ENCODE measurements around the gene IL1RAPL2. TPM values are rescaled to one million over a fixed set of nuclear protein-coding genes. Genes with fewer than 3 reads are reported as not detected.
"Not testable (repeated sequence)": the region's sequence is repeated elsewhere in the genome, so short reads cannot be mapped to it uniquely, and the experiment has no call there.

Gene IL1RAPL2
- total RNA-seq: under 1 TPM in 1 of 4 donors, not detected in 3; 0.16 TPM

DNA sequence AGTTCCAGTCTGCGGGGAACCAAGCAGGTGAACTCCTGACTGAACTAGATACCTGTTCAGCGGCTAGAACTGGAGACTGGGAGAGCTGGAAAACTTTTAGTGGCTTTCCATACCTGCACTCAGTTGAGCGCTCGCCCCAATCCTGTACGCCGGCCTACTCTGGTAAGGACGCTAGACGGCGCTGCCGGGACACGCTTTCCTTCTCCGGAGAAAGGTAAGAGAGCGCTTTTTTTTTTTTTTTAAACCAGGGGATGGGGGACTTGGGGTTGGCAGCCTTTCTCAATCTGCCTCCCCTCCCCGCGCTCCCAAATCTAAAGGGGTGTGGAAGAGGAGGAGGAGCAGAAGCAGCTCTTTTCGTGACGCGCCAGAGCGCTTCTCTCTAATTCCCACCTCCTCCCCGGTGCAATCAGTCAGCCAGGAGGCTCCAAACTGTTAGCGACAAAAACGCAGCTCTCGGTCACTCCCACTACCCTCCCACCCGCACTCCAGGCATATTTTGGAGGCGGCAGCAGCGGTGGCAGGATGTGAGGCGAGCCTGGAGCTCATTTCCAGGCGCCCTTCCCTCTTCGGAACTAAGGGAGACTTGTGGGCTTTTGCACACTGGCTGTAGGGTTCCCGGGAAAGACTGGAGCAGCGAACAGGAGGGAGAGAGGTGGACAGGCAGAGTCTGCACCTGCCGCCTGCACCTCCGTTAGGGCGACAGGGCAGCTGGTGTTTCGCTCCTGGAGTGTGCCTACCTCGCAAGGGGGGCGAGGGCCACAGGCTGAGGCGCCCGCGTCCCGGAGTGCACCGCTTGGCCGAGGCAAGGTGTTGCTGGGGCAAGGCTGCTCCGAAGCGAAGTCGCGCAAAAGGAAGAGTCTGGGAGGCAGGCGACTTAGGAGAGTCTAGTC, at the start of gene IL1RAPL2:
TSS of gene IL1RAPL2 (plus strand) at position 409 of the 890 bp plus-strand sequence.
- peak within 1 kb of the TSS in 1 of 4 donors; percentile 16 for H3K4me3 ChIP-seq
- TF ChIP-seq, protein P1, sequence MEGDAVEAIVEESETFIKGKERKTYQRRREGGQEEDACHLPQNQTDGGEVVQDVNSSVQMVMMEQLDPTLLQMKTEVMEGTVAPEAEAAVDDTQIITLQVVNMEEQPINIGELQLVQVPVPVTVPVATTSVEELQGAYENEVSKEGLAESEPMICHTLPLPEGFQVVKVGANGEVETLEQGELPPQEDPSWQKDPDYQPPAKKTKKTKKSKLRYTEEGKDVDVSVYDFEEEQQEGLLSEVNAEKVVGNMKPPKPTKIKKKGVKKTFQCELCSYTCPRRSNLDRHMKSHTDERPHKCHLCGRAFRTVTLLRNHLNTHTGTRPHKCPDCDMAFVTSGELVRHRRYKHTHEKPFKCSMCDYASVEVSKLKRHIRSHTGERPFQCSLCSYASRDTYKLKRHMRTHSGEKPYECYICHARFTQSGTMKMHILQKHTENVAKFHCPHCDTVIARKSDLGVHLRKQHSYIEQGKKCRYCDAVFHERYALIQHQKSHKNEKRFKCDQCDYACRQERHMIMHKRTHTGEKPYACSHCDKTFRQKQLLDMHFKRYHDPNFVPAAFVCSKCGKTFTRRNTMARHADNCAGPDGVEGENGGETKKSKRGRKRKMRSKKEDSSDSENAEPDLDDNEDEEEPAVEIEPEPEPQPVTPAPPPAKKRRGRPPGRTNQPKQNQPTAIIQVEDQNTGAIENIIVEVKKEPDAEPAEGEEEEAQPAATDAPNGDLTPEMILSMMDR (IDR thresholded peaks at IDR 0.05): peak in 3 of 5 experiments; percentile 20 to 27 (median 25)
- TF ChIP-seq POLR2A (IDR thresholded peaks at IDR 0.05): no peak
- H3K27ac ChIP-seq: no peak within 1 kb of the TSS
- no peaks in the 10 kb centered on the region for H3K9me3 ChIP-seq
- no peaks in the 10 kb centered on the region for H3K36me3 ChIP-seq
- DNase-seq: peak; percentile 14
- intact Hi-C loops (cut with DNase I; ENCODE audit: low total_unique reads) (no loop called here), in situ Hi-C loops (cut with MboI; ENCODE audit: low pct_ligation_motif_present in 1 of 4, low pct_unique_long_range_greater_than_20kb in 1 of 4, low sequenced_read_pairs in 3 of 4) (no loop called here)
- peaks cover 38% of the 10 kb centered on the region for H3K27me3 ChIP-seq
- WGBS, 2 donors (ENCODE audit: low coverage in 1 of 2): 36% methylated on average over 48 of the region's 48 CpGs; no CpG with 5 or more reads in 1 of the 2 donors
- no peaks in the 10 kb centered on the region for H3K4me1 ChIP-seq

DNA sequence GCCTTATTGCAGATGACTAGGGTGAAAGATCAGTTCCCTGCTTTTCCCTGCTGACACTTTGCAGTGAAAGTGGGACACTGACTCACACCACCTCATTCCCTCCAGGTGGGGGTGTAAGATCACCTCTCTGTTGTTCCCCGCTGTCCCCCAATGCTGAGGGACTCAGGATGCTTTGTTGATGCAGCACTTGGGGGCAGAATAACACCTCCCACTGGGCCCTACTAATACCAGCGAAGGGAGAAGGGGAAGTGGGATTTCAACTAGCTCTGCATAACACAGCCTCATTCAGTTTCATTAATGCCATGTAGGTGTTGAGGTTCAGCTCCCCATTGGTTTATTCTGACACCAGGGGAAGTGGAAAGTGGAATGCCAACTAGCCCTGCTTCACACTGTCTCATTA, 43.6 kb upstream of the IL1RAPL2 start:
- no peaks in the 10 kb centered on the region for H3K4me1 ChIP-seq
- WGBS, 2 donors (ENCODE audit: low coverage in 1 of 2): 38% methylated on average over 2 of the region's 2 CpGs; no CpG with 5 or more reads in 1 of the 2 donors
- H3K4me3 ChIP-seq: no peak overlapping the region
- H3K27ac ChIP-seq: no peak overlapping the region
- no peaks in the 10 kb centered on the region for H3K9me3 ChIP-seq
- H3K27me3 ChIP-seq: no peaks in the 10 kb centered on the region
- intact Hi-C loops (cut with DNase I; ENCODE audit: low total_unique reads): no loop called here
- no peaks in the 10 kb centered on the region for H3K36me3 ChIP-seq
- in situ Hi-C loops (cut with MboI; ENCODE audit: low pct_ligation_motif_present in 1 of 4, low pct_unique_long_range_greater_than_20kb in 1 of 4, low sequenced_read_pairs in 3 of 4): no loop called here
- no peak for TF ChIP-seq EP300 (IDR thresholded peaks at IDR 0.05; ENCODE audit: low read depth)
- no peak for TF ChIP-seq POLR2A (IDR thresholded peaks at IDR 0.05)
- TF ChIP-seq POLR2AphosphoS5 (IDR thresholded peaks at IDR 0.05): no peak
- TF ChIP-seq, protein P1 (IDR thresholded peaks at IDR 0.05): no peak
- no peak for DNase-seq

DNA sequence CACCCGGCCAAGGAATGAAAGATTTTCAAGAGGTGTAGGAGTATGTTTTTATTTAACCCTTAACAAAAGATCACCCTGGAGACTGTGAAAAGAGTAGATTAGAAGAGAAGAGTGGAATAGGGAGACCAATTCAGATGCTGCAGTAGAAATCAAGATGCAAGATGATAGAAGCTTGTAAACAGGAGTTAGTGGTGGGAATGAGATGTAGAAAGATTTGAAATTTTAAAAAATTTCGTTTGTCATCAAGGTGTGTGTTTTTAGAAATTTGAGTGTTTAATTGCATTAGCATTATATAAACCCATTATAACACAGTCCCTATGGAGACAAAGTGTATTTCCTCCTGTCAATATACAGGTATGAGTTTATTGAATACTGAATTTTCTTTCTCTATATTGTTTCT, 42.1 kb upstream of the IL1RAPL2 start:
- Histone ChIP-seq H3K27ac (no peak overlapping the region), H3K36me3 (no peaks in the 10 kb centered on the region), H3K9me3 (no peaks in the 10 kb centered on the region), H3K4me1 (no peaks in the 10 kb centered on the region), H3K27me3 (no peaks in the 10 kb centered on the region), H3K4me3 (no peak overlapping the region)
- in situ Hi-C loops (cut with MboI; ENCODE audit: low pct_ligation_motif_present in 1 of 4, low pct_unique_long_range_greater_than_20kb in 1 of 4, low sequenced_read_pairs in 3 of 4) (no loop called here), intact Hi-C loops (cut with DNase I; ENCODE audit: low total_unique reads) (no loop called here)
- no peak for DNase-seq
- 29 to 38% methylated on average over 1 to 2 of the region's 2 CpGs for WGBS, 2 donors (ENCODE audit: low coverage in 1 of 2)
- TF ChIP-seq, protein P1 (IDR thresholded peaks at IDR 0.05): no peak
- TF ChIP-seq POLR2A (IDR thresholded peaks at IDR 0.05): no peak
- no peak for TF ChIP-seq EP300 (IDR thresholded peaks at IDR 0.05; ENCODE audit: low read depth)
- no peak for TF ChIP-seq POLR2AphosphoS5 (IDR thresholded peaks at IDR 0.05)

DNA sequence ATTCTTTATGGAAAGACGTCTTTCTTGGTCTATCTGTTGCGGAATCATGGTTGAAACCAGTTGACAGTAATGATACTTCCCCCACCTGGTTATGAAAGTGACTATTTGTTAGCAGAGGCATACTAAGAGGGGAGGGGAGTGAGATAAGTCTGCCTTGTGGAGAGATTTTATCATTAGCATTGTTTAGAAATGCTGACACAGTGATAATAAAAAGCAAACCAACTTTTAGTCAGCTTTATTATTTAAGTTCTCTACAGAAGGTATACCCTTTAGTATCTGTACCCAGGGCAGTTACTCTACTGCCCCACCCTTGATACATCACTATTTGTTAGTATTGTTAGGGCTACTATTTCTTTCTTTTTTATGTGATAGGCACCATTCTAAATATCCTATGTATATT, 26.9 kb upstream of the IL1RAPL2 start:
- WGBS, 2 donors (ENCODE audit: low coverage in 1 of 2): 83% methylated on average over 2 of the region's 2 CpGs; no CpG with 5 or more reads in 1 of the 2 donors
- Histone ChIP-seq H3K27me3 (no peaks in the 10 kb centered on the region), H3K4me3 (no peak overlapping the region), H3K4me1 (no peaks in the 10 kb centered on the region), H3K9me3 (no peaks in the 10 kb centered on the region), H3K36me3 (no peaks in the 10 kb centered on the region), H3K27ac (no peak overlapping the region)
- DNase-seq: no peak
- TF ChIP-seq EP300 (IDR thresholded peaks at IDR 0.05; ENCODE audit: low read depth): no peak
- TF ChIP-seq, protein P1 (IDR thresholded peaks at IDR 0.05): no peak
- no peak for TF ChIP-seq POLR2AphosphoS5 (IDR thresholded peaks at IDR 0.05)
- TF ChIP-seq POLR2A (IDR thresholded peaks at IDR 0.05): no peak
- in situ Hi-C loops (cut with MboI; ENCODE audit: low pct_ligation_motif_present in 1 of 4, low pct_unique_long_range_greater_than_20kb in 1 of 4, low sequenced_read_pairs in 3 of 4) (no loop called here), intact Hi-C loops (cut with DNase I; ENCODE audit: low total_unique reads) (no loop called here)

DNA sequence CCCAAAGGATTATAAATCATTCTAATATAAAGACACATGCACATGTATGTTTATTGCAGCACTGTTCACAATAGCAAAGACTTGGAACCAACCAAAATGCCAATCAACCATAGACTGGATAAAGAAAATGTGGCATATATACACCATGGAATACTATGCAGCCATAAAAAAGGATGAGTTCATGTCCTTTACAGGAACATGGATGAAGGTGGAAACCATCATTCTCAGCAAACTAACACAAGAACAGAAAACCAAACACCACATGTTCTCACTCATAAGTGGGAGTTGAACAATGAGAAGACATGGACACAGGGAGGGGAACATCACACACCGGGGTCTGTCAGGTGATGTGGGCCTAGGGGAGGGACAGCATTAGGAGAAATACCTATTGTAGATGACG, 23.6 kb upstream of the IL1RAPL2 start:
- H3K4me3 ChIP-seq; H3K36me3 ChIP-seq; in situ Hi-C loops (cut with MboI; ENCODE audit: low pct_ligation_motif_present in 1 of 4, low pct_unique_long_range_greater_than_20kb in 1 of 4, low sequenced_read_pairs in 3 of 4); H3K27me3 ChIP-seq; H3K9me3 ChIP-seq; H3K4me1 ChIP-seq; H3K27ac ChIP-seq; intact Hi-C loops (cut with DNase I; ENCODE audit: low total_unique reads); DNase-seq: not testable (repeated sequence)
- 40% methylated on average over 2 of the region's 2 CpGs; no CpG with 5 or more reads in 1 of the 2 donors for WGBS, 2 donors (ENCODE audit: low coverage in 1 of 2)

All from transverse colon (tissue), 4 donors.